Measurements from ENCODE around the gene LIFR.
A peak's percentile ranks its signal among the peaks of the same experiment; 100 is the strongest.
"Not testable (repeated sequence)": the region's sequence is repeated elsewhere in the genome, so short reads cannot be mapped to it uniquely, and the experiment has no call there.

The LIFR gene

DNA sequence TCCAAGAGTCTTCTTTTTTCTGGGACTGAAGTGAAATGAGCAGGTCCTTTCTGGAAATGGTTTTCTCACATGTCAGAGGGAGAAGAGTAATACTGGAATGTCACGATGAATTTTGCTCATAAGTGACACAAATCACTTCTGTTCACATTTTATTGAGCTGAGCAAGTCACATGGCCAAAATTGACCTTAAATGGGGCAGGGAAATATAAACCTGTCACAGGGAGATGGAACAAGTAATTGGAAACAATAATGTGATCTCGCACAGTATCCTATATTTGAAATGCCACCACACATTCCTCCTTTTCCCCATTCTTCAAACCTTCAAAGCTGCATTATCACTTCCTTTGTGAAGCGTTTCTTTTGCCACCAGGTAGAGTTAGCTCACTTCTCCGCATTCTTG is 25.2 kb upstream of the LIFR start:
- no peak for DNase-seq (ENCODE audit: low spot score)

DNA sequence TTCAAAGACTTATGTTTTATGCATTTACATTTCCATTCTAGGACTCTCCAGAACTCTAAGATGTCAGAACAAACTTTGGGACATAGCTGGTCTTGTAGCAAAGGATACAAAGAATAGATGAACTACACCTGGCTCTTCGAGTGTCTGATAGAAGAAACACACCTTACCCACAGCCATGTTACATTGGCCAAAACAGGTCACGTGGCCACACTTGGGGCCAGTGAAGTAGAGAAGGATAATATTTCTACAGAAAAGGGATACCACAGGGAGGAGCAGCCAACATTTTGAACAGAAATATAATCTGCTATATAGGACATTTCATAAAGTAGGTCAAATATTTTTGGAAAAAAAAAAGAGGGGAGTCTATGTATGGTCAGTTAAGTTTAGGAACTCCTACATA is 22.7 kb upstream of the LIFR start:
- DNase-seq (ENCODE audit: low spot score), result no peak

DNA sequence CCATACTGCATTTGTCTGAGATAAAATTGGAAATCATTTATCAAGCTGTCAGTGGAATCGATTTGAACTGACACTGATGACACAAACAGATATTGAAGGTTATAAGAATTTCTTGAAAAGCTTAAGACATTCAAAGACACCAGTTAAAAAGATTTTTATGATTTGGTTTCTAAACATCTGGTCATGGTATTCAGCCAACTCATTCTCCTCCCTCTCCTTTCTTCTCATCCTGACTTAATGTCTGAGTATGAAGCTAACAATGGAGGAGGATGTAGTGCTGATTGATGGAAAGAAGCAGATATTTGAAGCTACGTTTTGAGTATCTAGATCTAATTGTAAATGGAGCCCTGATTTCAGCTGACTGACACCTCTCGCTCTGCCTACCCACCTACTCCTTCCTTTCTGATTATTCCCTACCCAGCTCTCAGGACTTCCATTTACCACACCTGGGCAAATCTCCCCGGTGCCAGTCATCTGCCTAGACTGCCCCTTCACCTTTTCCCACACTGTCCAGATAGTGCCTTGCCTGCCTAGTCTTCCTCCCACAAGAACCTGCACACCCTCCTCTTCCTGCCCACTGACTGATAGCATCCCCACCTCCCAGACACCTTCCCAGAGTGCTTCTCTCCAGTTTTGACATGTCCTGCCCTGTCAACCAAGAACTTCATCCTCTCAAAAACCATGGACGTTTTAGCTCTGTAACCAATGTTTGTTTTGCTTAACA is 20.7 kb upstream of the LIFR start:
- no peak for DNase-seq (ENCODE audit: low spot score)

DNA sequence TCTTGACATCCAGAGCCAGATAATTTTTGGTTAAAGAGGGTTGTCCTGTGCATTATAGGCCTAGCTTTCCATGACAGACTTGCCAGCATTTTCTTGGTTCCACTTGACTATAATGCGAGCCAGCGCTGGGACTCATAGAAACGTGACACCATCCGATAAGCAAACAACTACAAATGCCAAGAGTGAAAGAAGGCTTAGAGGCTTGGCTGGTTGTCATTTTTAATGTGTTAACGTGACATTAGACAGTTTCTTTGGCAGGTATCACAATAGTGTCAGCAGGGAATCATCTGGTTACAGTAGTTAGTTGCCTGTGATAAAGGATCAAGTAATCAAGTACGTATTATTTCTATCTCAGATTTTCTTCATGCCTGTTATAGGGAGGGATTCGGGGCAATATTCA is 20.0 kb upstream of the LIFR start:
- peak; percentile 62 for DNase-seq (ENCODE audit: low spot score)

DNA sequence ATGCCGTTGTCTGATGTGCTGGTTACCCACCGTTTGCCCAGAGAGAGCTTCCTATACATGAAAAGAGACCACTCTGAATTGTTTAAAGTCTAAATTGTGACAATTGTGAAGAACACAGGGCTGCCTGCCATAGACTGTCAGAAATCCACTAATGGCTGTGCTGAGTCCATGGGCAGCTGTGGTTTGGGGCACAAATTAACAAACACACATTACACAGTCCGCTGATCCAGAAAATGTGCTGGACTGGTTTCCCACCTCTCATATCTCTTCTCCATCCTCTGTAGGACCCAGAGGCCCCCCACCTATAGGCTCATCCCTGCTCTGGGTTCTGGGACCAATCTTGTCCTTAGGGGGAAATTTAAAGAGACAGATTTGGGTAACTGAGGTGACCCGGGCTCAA is 19.0 kb upstream of the LIFR start:
- DNase-seq (ENCODE audit: low spot score), result peak; percentile 81

DNA sequence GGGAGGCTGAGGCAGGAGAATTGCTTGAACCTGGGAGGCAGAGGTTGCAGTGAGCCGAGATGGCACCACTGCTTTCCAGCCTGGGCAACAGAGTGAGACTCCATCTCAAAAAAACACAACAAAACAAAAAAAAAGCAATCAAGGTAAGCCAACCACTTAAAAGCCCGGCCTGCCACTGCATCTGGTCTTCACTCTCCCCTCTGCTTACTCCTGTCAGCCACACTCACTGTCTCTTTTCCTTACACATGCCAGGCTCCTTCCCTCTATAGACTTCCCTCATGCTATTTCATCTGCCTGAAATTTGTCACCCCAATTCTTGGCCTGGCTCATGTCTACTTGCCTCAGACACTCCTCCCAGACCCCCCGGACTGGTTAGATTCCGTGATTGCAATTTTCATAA is 17.6 kb upstream of the LIFR start:
- DNase-seq (ENCODE audit: low spot score), result peak; percentile 69

DNA sequence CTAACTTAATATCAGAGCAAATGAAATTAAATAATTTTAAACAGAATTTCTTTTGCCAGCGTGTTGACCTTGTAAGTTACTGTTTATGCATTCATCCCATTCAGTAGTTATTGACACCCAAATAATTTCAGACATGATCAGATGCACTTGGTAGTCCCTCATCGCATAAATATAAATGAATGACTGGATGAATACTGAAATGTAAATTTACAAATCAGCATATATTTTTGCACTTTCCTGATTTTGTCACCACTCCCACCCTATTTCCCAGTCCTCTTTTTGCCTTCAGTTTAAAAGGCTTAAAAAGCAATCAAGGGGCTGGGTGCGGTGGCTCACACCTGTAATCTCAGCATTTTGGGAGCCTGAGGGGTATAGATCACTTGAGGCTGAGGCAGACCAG is 17.1 kb upstream of the LIFR start:
- no peak for DNase-seq (ENCODE audit: low spot score)

DNA sequence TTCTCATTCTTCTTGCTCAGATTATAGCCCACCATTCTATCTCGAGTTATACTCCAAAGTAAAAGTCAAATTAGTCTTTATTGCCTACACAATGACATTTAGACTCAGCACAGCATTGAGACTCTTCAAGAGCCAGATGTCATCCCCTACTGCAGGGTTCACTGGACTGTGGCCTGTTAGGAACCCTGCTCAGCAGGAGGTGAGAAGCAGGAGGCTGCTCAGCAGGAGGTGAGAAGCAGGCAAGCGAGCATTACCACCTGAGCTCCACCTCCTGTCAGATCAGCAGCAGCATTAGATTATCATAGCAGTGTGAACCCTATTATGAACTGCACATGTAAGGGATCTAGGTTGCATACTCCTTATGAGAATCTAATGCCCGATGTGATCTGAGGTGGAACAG is 12.7 kb upstream of the LIFR start:
- no peak for DNase-seq (ENCODE audit: low spot score)

DNA sequence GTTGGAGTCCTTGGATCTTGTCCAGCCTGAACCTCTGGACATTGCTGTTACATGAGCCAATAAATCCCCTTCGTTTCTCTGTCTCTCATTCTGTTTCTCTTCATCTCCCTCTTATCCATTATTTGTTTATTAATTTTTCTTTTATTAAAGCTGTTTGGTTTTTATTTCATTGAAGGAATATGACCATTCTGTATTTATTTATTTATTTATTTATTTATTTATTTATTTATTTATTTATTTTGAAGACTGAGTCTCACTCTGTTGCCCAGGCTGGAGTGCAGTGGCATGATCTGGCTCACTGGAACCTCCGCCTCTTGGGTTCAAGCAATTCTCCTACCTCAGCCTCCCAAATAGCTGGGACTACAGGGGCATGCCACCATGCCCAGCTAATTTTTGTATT is 10.9 kb upstream of the LIFR start:
- not testable (repeated sequence) for DNase-seq (ENCODE audit: low spot score)

DNA sequence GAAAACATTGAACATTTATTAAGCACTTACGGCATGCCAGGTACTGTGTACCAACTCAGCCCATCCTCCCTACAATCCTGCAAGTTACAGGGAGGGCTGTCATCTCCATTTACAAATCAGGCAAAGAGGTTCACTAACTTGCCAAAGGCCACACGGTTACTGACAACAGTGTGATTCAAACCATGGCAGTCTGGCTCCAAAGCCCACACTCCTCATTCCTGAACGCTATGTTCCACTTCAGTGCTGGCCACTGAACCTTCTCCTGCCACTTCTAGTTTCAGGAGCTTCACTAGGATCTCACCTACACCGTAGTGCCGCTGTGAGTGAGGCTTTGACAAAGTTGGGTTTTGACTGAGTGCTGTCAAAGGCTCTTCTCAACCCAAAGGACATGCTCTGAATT is 7.2 kb upstream of the LIFR start:
- no peak for DNase-seq (ENCODE audit: low spot score)

DNA sequence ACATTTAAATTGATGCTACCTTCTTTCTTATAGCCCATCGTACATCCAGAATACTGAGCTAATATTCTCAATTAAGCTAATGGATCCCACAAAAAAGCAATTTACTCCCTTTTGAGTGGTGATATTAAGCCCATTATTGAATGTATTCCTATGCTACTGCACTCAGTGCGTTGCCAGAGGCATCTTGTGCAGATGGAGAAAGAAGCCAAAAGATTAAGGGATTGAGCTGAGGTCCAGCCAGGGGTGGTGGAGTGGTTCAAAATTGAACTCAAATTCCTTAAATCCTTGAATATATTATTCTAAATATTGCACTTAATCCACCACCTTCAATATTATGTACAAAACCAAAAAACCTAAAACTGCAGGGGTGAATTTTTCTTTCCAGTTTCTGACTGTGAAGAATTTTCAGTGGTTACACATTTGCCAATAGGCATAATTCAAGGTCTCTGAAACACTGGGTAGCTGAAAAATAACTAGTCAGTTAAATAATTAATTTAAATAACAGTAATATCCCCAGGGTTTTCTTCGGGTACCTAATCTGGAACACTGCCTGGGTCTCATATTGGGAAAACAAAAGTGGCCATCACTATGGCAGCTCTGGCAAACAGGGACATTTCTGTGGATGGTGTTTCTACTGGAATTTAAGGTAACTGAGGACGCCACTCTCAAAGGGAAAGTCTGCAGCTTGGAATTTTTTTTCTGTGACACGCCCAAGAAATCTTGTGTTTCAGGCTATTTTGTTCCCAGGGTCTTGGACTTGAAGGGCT is 6.2 kb upstream of the LIFR start:
- no peak for DNase-seq (ENCODE audit: low spot score)

DNA sequence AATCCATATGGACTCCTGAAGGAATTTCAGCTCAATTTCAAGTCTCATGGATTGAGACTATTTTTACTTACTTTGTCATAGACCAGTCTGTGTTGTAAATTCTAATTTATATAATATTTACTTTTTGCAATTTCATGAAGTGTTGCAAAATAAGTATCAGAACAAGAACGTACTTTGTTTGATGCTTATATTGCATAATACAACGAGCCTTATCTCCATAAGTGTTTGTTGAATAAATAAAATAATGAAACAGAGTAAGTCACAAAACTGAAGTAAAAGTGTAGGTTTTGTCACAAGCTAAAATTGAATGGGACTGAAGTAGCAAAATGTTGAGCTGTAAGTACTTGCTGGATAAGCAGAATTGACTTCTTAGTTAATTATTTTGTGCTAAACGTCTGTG is 3.0 kb upstream of the LIFR start:
- no peak for DNase-seq (ENCODE audit: low spot score)

DNA sequence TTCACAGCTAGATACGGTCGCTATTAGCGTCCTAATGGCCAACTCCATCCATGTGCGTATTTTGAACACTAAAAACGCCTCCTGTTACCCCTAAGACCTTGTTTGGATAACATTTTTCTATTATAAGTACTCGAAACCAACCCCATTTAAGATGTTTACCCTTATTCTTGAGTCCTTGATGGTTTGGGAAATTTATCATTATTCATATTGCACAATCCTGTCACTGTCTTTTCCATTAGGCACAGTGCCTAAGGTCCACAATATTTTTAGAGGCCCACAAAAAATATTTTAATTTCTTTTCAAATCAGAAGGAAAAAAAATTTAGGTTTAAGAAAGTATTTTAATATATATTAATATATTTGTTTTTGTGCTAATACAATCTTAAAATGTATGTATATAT is 1.3 kb upstream of the LIFR start:
- DNase-seq (ENCODE audit: low spot score), result no peak

DNA sequence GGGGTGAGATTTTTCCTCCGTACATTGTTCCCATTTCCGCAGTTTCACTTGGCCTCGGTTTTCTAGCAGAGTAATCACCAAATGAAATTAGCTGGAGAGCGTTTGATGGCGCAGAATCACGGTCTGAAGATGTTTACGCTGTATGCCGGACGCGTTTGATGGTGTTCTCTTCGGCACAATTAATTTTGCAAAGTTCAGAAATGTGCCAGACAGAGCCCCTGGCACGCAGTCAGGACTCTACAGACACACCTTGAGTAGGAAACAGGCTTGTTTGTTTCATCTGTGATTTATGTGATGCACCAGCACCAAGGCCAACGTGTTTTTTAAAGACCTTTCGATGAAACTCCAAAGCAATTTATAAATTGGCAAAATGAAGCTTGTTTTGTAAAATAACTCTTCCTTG is 863 bp upstream of the LIFR start:
- no peak for DNase-seq (ENCODE audit: low spot score)

DNA sequence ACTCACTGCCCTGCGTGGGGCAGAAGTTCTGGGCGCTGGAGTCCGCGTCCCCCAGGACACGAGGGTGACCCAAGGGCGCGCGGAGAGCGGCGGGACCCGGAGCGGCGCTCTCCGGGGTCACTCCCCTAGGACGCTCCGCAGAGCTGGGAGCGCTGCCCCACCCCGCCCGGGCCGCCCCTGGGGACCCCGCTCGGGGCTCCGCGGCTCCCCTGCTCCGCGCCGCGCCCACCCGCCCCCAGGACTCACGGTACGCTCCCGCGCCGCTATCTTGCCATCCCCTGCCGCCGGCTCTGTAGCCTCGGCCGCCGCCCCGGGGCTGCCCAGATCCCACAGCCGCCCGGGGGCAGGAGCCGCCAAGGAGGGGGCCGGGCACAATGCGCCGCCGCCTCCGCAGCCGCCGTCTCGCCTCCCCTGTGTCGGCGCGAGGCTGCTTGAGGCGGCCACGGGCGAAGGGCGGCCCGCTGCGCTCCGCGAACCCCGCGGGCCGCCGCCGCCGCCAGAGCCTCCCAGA is 303 bp downstream of the LIFR start:
- no peak for DNase-seq (ENCODE audit: low spot score)

DNA sequence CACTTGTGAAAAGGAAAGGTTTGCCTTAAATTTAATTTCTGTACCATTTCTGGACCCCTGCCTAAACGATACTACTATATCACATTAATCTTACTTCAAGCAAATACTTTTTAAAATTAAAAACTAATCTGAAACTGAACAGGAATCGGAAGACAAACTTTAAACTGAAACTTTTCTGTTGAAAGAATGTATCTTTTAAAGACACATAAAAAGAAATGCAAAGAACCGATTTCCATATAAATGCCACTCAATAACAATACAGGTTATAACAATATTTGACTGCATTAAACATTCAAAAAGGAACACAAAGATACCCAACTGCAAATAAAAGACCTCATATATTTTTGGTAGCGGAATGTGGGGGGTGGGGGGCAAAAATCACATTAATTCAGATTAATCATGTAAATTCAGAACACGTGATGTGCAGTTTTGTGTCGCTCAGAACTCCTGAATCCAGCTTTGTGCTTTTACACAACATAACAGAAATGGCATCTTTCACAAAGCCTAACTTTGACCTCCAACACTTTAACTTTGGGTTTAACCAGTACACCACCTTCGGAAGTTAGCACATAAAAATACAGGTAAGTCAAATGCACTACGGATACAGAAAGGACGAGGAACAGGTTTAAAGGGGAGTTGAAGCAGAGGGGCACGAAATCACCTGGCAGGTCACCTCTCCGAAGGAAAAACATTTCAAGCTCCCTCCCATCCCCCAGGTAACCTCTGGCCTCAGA is 925 bp downstream of the LIFR start:
- DNase-seq (ENCODE audit: low spot score), result no peak

DNA sequence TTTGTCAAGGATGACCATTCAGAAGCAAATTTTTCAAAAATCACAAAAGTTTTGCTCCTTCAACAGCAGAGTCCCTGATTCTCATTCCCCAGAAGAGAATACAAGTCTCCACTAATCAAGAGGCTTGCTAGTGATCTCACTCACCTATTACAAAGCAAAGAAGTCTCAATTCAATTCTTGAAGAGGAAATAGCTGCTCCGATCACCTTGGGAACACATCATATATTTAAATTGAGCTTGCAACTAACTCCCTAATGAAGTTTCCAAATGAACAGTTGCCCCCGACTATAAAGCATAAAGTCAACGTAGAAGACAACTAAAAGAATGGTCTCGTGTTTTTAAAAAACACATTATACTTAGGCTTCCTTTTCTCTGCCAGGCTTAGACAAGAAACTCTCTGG is 1.6 kb downstream of the LIFR start:
- DNase-seq (ENCODE audit: low spot score), result no peak

DNA sequence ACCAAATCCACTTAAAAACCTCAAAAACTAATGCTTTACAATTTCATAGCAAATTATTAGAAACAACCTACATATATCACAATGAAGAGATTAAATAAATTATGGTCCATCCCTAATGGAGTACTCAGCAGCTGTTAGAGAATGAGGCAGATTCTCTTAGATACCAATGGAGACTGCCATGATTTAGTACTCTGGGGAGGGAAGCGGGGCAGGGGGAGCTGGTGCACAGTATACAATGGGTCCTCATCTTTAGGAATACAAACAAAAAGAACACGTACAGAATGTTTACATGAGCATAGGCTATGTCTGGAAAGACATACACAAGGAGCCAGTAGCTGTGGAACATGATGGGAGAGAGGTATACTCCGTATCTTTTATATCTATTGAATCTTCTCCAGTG is 2.0 kb downstream of the LIFR start:
- DNase-seq (ENCODE audit: low spot score), result no peak

DNA sequence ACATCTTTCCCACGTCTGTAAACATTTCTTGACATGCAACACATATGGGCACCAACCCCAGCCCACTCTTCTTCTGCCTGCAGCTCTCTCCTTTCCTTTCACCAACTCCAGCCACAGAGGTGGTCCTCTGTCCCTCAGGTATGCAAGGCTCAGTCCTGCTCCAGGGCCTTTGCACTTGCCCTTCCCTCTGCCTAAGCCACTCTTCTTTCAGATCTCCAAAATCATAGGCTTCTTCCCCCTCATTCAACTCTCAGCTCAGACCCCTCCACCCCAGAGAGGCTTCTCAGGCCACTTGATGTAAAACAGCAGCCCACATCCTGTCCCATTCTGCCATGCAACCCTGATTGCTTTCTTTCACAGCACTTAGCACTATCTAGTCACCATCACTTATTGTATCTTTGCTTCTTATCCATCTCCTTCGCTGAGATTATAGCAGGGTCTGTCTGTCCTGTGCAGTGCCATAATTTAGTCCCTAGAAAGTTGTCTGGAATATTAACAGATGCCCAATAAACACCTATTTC is 3.4 kb downstream of the LIFR start:
- DNase-seq (ENCODE audit: low spot score), result peak; percentile 53

DNA sequence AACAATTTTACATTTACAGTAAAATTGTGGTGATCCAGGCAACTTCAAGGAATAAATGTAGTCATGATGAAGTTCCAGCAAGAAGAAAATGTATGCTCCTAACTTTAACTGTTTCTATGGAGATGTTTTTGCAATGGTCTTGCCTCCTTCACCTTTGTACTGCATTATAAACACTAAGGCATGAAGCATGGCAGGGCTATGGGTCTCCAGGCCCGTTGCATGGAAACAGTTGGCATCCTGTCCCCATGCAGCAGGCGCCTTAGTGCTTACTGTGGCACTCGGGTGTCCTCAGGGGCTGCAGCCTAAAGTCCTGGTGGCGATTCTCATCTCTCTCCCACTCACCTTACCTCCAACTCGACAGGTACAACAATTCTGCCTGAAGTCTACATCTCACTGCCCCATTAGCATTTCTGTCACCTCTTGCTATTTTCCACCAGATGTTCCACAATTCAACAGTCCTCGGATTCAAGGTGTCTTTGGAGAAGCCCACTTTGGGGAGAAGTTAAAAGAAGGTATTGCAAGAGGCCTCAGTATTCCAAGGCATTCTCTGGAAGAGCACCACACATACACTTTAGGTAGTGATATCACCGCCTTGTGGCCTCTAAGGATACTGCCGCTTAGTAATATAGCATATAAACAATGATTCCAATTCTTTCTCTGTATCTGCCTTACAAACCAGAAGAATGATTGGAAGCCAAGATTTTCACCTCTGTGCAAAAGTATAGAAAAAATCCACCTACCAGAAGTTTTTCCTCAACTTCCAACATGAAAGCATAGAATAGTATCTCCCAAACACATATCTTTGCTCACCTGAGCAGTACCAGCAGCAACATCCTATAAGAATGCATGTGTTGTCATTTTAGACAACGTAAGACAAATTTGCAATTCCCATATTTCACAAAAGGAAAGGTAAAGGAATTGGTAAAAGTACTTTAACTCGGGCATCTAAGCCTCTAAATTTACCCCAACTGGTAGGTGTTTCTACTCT is 5.1 kb downstream of the LIFR start:
- peak; percentile 61 for DNase-seq (ENCODE audit: low spot score)
